HUDEP-2 (cell line): Measurements from ENCODE around the gene C22orf42.
"Not testable (repeated sequence)": the region's sequence is repeated elsewhere in the genome, so short reads cannot be mapped to it uniquely, and the experiment has no call there.

Source experiments
- DNase-seq, 76 experiments: peaks; one replicate each; lab custom pipeline; 2025; ENCODE audit not compliant: unreplicated experiment in 76 of 76; lab: John Stamatoyannopoulos, UW

Gene C22orf42

DNA sequence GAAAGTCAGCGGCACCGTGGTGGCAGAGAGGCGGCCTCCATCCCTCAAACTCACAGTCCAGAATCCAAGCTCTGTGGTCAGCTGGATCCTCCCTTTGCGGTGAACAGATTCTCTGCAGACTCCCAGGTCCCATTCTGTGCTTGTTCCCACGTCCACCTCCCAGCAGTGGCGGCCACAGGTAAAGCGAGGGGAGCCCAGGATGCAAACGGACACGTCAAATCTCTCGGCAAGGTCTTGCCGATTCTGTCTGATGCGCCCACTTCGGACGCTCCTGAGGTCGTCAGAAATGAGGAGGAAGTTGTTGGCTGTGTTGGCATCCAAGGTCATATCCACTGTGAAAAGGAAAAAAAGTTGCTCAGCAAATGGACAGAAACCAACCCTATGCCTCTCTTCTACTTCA lies 31.9 kb upstream of the C22orf42 start:
- not testable (repeated sequence) for DNase-seq

DNA sequence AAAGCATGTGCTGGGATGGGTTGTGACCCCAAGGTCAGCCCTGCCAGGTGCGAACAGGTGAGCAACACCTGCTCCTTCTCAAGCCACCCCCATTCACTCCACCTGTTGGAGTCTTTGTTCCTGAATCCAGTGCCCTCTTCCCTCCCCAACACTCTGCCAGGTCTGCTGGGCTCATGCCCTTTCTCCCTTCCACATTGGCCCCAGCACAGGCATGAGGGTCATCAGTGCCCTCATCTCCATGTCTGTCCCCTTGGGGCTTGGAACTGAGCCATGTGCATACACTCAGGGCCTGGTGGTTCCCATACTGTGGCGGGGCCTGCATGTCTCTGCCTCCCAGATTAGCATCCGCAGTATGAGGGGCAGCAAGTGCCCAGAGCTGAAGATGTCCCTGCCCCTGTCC lies 26.7 kb upstream of the C22orf42 start:
- no peak for DNase-seq

DNA sequence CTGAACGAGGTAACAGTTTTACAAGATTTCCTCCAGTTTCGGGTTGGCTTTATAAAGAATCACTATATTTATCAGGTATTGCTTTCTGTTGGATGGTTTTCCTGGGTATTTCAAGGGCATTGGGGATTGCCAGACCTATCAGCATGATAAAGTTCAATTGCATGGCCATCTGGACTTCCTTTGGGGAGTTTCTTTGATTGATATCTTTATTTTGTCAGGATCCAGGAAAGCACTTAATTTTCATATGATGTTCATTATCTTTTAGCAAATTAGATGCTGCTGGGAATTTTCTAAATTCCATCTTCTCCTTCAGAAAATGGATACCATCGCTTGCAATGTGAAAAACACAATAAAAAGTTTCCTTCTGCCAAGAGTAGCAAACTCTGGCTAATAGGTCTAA lies 24.5 kb upstream of the C22orf42 start:
- no peak for DNase-seq

DNA sequence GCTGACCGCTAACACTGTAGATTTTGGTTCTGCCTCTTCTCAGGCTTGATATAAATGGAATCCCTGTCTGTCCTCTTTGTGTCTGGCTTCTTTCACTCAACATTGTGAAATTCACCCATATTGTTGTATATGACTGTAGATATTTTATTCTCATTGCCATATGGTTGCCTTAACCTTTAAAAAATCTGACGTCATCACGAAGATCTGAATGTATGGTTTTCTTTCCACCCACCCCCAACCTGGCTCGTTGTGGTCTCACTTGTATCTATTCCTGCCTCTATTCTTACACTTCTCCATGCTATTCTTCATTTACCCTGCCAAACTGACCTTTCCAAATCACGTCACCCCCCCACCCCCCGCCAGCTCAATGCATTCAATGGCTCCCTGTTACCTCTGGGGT lies 21.9 kb upstream of the C22orf42 start:
- no peak for DNase-seq

DNA sequence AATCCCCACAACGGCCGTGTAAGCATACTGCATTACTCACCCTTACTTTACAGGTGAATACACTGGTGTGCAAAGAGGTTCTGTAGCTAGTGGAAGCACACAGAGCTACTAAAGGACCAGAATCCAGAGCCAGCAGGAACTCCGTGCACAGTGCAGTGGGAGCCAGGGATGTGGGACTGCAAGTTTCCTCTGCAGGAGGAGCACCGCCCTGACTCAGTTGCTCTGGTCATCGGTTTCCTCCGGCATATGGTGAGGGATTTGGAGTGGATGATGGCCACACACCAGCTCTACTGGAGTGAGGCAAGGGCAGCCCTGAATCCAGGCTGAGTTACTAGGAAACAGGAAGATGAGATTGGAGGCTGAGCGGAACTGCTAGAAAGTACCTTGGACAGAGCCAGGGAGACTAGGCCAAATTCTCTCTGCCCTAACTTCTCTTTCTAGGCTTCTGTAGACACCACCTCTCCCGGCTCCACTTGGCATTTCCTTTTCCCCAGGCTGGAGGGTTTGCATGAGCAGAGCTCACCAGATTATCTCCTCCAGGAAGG lies 18.2 kb upstream of the C22orf42 start:
- DNase-seq: no peak

DNA sequence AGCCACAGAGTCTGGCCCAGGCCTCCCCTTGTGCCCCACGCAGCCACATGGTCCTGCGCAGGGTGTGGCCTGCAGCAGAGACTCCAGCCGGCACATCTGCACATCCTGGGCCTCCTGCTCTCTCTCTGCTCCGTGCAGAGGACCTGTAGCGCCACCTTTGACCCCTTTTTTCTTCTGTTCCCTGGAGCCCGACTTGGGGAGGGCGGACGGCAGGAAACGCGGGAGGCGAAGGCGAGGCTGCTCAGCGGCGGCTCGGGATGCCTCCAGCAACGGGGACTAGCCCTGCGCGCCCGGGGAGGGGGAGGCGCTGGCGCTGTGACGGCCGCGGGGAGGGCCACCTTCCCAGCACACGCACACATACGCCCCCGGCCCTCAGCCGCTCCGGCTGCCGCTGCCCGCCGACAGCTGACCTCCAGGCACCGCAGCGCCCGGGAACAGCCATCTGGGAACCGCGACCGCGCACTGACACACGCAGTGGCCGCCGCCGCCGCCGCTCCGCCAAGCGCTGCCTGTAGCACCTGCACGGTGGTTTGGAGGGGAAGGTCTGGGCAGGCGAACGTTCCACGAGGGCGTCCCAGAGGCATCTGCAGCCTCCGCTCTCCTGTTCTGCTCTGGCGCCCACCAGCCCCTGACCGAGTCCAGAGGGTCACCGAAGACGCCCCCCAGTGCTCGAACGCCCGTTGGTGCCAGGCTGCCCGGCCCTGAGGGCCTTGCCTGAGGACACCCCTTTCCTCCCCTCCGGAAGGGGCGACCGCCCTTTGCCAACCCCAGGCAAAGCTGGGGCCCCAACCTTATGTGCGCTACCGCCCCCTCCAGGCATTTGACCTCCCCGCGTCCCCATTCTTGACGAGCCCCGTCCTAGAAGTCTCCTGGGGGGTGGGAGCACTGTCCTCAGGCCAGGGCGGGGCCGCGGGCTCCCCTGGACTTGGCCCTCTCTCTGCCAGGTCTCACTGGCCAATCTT lies 16.9 kb upstream of the C22orf42 start:
- DNase-seq: no peak

DNA sequence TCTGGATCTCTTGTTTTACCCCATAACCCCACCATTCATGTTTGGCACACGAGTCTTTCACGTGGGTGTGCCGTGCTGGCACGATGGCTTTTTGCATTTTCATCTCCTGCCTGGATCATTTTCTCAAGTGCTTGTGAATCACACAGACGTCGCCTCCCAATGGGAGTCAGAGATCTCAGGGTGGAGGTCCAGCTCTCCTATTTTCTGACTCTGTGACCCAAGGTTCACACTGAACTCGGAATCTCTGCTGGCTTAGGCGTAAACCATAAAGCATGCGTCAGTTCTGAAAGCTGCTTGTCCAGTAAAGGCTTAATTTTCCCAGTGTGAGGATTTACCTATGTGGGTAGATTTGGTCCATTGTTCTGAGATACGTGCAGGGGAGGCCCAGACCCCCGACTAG lies 16.0 kb upstream of the C22orf42 start:
- no peak for DNase-seq

DNA sequence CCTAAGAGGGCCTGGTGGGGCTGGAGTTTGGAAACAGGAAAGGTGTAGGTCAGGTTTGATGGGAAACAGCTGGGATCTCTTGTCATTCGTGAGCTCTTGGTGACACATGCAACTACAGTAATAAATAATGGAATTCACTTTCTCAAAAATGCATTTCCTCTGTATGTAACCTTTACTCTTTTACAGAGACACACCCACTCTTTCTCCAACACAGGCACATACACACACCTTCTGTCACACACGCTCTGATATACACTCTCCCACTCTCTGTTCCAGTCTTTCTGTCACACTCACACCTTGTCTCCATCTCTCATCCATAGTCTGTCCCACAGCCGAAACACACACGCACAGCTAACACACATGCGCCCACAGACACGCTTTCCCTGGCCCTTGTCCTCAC lies 6.6 kb upstream of the C22orf42 start:
- no peak for DNase-seq

DNA sequence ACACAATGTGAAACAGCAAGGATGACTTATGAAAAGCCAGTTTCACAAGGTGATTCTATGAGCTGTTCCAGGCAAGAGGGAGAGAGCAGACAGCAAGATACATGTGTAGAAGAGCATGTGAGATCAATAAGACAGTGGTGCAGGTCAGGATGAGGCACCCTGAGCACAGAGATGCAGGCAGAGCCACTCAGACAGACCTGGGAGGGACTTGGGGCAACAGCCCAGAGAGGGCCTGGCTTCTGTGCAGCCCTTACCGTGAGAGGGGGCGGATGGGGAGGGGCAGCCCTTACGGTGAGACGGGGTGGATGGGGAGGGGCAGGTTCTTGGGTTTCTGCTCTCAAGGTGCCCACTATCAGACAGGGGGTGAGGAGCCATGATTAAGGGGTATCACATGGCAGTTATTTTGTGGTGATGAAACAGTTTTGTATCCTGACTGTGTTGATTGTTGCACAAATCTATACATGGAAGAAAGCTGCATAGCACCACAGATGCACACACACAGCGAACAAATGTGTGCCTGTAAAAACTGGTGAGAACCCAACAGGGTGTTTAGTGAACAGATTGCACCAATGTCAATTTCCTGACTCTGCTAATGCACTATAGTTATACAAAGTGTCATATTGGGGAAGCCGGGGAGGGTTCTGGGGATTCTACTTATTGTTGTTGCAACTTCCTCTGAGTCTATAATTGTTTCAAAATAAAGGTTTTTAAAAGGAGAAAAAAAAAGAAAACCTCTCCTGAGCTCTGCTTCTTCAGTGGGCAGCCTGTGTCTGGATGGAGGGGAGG lies 5.2 kb upstream of the C22orf42 start:
- DNase-seq: no peak

DNA sequence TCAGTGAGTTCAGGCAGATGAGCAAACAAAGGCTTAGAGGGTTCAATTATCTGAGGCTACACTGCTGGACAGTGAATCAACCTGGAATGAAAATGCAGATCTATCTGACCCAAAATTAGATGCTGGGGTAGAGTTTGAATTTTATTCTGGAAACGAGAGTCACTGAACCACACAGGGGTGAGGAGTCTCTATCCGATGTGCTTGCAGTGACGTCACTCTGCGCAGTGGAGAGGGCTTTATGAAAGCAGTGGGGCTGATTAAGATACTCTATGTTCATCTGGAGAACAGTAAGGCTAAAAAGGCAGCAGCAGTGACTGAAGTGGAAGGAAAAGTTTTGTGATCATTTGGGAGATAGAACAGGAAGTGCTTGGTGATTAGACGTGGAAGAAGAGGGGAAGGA lies 1.3 kb upstream of the C22orf42 start:
- DNase-seq: not testable (repeated sequence)

DNA sequence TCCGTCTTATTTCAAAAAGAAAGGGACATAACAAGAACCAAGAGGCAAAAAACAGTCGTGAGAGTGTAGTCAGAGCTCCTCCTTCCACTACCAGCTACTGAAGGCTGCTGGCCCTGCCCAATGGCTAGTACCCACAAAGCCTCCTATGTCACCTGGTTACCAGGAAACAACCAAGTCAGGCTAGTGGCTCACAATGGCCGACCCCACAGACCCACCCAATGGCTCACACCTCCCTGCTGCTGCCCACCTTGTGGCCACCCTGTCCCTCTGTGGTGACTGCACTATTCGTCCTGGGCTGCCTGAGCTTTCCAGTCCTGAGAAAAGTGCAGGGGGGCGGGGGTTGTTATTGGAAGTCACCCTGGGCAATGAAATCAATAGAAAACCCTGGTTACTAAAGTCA lies 1.5 kb downstream of the C22orf42 start:
- DNase-seq: not testable (repeated sequence)

DNA sequence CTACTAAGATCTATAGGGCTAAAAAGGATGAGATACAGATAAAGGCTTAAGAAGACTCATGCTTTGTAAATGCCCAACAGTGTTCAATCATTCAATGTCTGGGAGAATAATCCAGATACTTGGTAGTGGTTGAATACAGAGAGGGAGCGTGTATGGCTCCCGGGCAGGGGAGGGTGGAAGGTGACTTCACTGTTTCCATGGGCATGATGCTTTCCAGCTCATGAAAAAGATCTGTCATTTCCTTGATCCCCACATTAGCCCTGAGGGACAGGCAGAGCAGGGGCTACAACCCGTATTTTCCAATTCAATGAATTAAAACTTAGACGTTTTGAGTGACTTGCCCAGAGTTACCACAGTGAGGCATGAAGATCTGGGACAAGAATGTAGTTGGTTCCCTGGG lies 4.4 kb downstream of the C22orf42 start:
- DNase-seq: not testable (repeated sequence)

DNA sequence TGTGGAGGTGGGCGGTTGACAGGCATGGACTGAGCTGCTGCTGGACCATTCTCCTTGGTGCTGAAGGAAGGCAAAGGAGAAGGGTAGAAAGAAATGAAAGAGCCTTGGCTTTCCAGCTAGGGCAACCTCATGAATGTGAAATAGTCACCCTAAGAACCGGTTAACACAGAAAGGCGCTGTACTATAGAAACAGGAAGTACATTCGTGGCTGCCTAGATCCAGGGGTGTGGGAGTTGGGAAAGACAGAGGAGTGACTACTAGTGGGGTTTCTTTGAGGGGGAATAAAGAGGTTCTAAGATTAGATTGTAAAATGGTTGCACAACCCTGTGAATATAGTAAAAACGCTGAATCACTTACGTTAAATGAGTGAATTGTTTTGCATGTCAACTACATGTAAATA lies 7.5 kb downstream of the C22orf42 start:
- not testable (repeated sequence) for DNase-seq

DNA sequence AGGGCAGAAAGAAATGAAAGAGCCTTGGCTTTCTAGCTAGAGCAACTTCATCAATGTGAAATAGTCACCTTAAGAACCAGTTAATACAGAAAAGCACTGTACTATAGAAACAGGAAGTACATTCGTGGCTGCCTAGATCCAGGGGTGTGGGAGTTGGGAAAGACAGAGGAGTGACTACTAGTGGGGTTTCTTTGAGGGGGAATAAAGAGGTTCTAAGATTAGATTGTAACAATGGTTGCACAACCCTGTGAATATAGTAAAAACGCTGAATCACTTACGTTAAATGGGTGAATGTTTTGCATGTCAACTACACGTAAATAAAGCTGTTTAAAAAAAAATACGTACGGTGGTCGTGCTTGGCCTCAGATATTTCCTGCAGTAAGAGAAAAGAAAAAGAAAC lies 8.5 kb downstream of the C22orf42 start:
- DNase-seq: not testable (repeated sequence)

DNA sequence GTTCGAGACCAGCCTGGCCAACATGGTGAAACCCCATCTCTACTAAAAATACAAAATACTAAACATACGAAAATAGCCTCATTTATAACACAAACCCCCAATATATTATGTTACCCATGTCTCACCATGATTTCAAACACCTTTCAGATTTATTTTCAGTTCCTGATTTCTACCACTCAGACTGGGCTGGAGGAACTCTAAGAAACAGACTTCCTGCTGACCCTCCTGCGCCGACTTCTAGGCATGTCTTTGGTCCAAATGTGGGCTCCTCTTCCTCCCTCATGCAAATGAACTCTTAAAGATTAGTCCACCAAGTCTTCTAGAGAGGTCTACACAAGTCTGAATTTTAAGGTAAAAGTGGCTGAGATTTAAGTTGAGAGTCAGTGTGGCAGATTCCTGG lies 10.7 kb downstream of the C22orf42 start:
- DNase-seq: not testable (repeated sequence)

DNA sequence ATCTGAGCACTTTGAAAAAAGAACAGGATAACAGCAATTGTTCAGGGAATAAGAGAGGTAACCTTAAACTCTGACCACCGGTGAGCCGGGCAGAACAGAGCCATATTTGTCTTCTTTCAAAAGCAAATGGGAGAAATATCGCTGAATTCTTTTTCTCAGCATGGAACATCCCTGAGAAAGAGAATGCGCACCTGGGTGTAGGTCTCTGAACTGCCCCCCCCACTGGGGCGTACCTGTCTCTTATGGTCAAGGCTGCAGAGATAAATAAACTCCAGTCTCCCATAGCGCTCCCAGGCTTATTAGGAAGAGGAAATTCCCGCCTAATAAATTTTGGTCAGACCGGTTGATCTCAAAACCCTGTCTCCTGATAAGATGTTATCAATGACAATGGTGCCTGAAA lies 12.0 kb downstream of the C22orf42 start:
- not testable (repeated sequence) for DNase-seq

DNA sequence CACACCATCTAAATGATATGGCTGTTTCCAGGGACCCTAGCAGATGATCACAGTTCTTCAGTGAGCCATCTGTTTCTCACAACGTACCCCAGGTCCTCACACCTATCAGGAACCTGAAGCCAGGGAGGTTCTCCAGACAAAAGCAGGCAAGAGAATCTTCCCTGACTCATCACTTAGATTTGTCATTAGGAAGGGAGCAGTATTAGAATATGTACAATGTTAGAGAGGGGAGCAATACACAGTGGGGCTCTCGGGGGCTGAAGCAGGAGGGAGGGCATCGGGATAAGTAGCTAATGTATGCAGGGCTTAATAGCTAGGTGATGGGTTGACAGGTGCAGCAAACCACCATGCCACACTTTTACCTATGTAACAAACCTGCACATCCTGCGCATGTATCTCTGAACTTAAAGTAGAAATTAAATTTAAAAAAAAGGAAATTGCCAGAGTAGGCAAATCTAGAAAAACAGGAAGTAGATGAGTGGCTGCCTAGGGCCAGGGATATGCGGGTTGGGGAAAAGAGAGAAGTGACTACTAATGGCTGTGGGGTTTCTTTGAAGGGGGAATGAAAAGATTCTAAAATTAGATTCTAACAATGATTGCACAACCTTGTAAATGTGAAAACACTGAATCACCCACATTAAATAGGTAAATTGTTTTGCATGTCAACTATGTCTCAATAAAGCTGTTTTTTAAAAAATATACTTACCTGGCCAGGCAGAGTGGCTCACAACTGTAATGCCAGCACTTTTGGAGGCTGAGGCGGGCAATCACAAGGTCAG lies 14.4 kb downstream of the C22orf42 start:
- DNase-seq: no peak

DNA sequence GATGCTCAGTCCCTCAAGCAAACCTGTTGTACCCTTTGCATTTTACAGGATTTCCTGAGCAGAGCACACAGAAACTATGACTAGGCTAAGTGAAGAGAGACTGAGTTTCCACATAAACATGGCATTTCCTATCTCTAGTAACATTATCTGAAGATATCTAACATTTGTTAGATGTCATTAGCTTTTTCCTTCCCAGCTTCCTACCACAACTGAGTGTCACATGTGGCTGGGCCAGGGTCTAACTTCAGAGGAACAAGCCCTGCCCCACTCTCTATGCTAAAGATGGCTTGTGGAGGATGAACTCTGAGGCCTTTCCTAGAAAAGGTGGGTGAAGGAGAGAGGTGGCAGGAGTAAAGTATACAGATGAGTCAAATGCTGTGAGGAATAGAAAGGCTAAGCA lies 16.5 kb downstream of the C22orf42 start:
- DNase-seq: no peak

DNA sequence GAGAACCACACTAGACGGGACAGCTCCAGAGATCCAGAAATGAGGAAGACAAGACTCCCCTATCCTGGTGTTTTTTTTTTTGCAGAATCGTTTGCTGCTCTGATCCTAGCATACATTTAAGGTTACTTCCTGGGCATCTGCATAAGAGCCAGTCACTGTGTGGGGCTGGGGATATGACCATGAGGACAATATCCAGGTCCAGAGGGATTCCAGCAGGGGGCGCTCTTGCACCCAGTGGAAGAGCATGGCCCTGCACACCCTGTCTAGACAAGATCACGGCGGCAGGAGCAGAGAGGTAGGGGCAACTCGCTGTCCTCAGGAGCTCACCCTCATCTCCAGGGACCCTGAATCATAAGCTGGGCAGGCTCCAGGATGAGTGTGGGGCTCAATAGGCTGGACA lies 18.4 kb downstream of the C22orf42 start:
- not testable (repeated sequence) for DNase-seq

DNA sequence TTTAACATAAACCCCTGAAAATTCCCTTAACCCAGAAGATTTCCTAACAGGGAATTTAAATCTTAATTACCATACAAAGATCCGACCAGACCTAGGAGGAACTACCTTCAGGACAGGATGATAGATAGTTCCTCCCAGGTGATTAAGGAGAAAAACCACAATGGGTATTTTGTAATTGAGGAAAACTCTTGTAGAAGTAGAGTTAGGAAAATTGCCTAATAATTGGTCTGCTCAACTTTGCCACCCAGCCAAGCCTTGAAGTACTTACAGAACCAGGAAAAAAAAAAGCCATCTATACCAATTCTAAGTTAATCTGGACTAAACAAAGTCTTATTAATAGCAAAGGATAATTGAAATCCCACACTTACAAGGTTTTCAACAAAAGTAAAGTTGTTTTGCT lies 20.5 kb downstream of the C22orf42 start:
- DNase-seq: not testable (repeated sequence)
